ENCODE data around the gene GRM4.

DNA sequence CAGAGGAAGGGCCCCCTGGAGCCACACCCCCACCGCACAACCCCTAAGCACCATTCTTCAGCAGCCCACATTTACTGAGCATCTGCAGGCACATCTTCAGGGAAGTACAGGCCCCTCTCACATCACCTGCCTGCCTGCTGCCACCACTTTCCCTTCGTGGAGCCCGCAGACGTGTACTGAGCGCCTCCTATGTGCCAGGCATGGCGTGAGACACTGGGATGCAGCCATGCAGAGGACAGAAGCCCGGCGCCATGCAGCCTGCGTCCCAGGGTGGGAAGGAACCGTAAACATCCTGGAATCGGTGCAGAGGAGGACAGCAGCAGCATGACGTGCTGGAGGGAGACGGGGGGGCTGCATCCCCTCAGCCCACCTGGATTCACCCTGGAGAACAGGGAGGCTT is 78.1 kb downstream of the GRM4 start:
- TF ChIP-seq, protein P1, sequence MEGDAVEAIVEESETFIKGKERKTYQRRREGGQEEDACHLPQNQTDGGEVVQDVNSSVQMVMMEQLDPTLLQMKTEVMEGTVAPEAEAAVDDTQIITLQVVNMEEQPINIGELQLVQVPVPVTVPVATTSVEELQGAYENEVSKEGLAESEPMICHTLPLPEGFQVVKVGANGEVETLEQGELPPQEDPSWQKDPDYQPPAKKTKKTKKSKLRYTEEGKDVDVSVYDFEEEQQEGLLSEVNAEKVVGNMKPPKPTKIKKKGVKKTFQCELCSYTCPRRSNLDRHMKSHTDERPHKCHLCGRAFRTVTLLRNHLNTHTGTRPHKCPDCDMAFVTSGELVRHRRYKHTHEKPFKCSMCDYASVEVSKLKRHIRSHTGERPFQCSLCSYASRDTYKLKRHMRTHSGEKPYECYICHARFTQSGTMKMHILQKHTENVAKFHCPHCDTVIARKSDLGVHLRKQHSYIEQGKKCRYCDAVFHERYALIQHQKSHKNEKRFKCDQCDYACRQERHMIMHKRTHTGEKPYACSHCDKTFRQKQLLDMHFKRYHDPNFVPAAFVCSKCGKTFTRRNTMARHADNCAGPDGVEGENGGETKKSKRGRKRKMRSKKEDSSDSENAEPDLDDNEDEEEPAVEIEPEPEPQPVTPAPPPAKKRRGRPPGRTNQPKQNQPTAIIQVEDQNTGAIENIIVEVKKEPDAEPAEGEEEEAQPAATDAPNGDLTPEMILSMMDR (IDR thresholded peaks at IDR 0.05; ENCODE audit: low read length): peak; percentile 49
- no peak for TF ChIP-seq EZH2phosphoT487 (IDR thresholded peaks at IDR 0.05; ENCODE audit: low read length)
